ENCODE measurements around the gene CPLANE1.
"Not testable (repeated sequence)": the region's sequence is repeated elsewhere in the genome, so short reads cannot be mapped to it uniquely, and the experiment has no call there.

Gene CPLANE1

GRCh38 chr5:37086466-37087173, 162.6 kb downstream of the CPLANE1 start:
- no peak for DNase-seq (ENCODE audit: extremely low spot score)
- TF ChIP-seq SP1 (IDR thresholded peaks at IDR 0.05) (no peak), NFRKB (IDR thresholded peaks at IDR 0.05) (no peak), HDGF (IDR thresholded peaks at IDR 0.05; ENCODE audit: borderline replicate concordance) (no peak), ELF4 (IDR thresholded peaks at IDR 0.05) (no peak), ZNF384 (IDR thresholded peaks at IDR 0.05) (no peak), FOXA1 (IDR thresholded peaks at IDR 0.05) (no peak), FOXK2 (IDR thresholded peaks at IDR 0.05) (no peak), CTBP1 (IDR thresholded peaks at IDR 0.05; ENCODE audit: borderline replicate concordance) (no peak), BHLHE40 (IDR thresholded peaks at IDR 0.05; ENCODE audit: borderline replicate concordance) (no peak), ARNT (IDR thresholded peaks at IDR 0.05) (no peak), TARDBP (IDR thresholded peaks at IDR 0.05) (no peak), PKNOX1 (IDR thresholded peaks at IDR 0.05) (no peak), L3MBTL2 (conservative IDR thresholded peaks at IDR 0.05) (no peak)
- POLR2A ChIA-PET: no interaction called here
- CTCF ChIA-PET: no interaction called here

GRCh38 chr5:37086026-37086425, 163.2 kb downstream of the CPLANE1 start:
- CTCF ChIA-PET; POLR2A ChIA-PET; DNase-seq (ENCODE audit: extremely low spot score): not testable (repeated sequence)

GRCh38 chr5:37082977-37083376, 166.2 kb downstream of the CPLANE1 start:
- DNase-seq (ENCODE audit: extremely low spot score); POLR2A ChIA-PET; CTCF ChIA-PET: not testable (repeated sequence)

GRCh38 chr5:37080697-37081096, 168.5 kb downstream of the CPLANE1 start:
- CTCF ChIA-PET: no interaction called here
- DNase-seq (ENCODE audit: extremely low spot score): no peak
- no peak for TF ChIP-seq ZNF384 (IDR thresholded peaks at IDR 0.05)
- TF ChIP-seq FOXA1 (IDR thresholded peaks at IDR 0.05): no peak
- no peak for TF ChIP-seq L3MBTL2 (conservative IDR thresholded peaks at IDR 0.05)
- no peak for TF ChIP-seq ARNT (IDR thresholded peaks at IDR 0.05)
- TF ChIP-seq FOXM1 (IDR thresholded peaks at IDR 0.05; ENCODE audit: borderline replicate concordance): no peak
- no peak for TF ChIP-seq LEF1 (IDR thresholded peaks at IDR 0.05; ENCODE audit: borderline replicate concordance)
- TF ChIP-seq PKNOX1 (IDR thresholded peaks at IDR 0.05): no peak
- TF ChIP-seq FOXK2 (IDR thresholded peaks at IDR 0.05): no peak
- TF ChIP-seq CTBP1 (IDR thresholded peaks at IDR 0.05; ENCODE audit: borderline replicate concordance): no peak
- TF ChIP-seq NFRKB (IDR thresholded peaks at IDR 0.05): no peak
- no peak for TF ChIP-seq ELF4 (IDR thresholded peaks at IDR 0.05)
- TF ChIP-seq TARDBP (IDR thresholded peaks at IDR 0.05): no peak
- no peak for TF ChIP-seq BHLHE40 (IDR thresholded peaks at IDR 0.05; ENCODE audit: borderline replicate concordance)
- TF ChIP-seq HDGF (IDR thresholded peaks at IDR 0.05; ENCODE audit: borderline replicate concordance): no peak
- no peak for TF ChIP-seq SUZ12 (IDR thresholded peaks at IDR 0.05)
- TF ChIP-seq SP1 (IDR thresholded peaks at IDR 0.05): no peak
- POLR2A ChIA-PET: no interaction called here

GRCh38 chr5:37077146-37077545, 172.0 kb downstream of the CPLANE1 start:
- ChIA-PET CTCF (interaction anchor here (0.6 kb wide), 1 partner anchor 383 kb away, joined by 5 read pairs; no protein-coding TSS in a partner anchor), POLR2A (no interaction called here)
- no peak for DNase-seq (ENCODE audit: extremely low spot score)
- TF ChIP-seq PKNOX1 (IDR thresholded peaks at IDR 0.05) (no peak), SUZ12 (IDR thresholded peaks at IDR 0.05) (no peak), FOXK2 (IDR thresholded peaks at IDR 0.05) (no peak), BHLHE40 (IDR thresholded peaks at IDR 0.05; ENCODE audit: borderline replicate concordance) (no peak), CTBP1 (IDR thresholded peaks at IDR 0.05; ENCODE audit: borderline replicate concordance) (no peak), NFRKB (IDR thresholded peaks at IDR 0.05) (no peak), SP1 (IDR thresholded peaks at IDR 0.05) (no peak), FOXA1 (IDR thresholded peaks at IDR 0.05) (no peak), HDGF (IDR thresholded peaks at IDR 0.05; ENCODE audit: borderline replicate concordance) (no peak), LEF1 (IDR thresholded peaks at IDR 0.05; ENCODE audit: borderline replicate concordance) (no peak), FOXM1 (IDR thresholded peaks at IDR 0.05; ENCODE audit: borderline replicate concordance) (no peak), ELF4 (IDR thresholded peaks at IDR 0.05) (no peak)

GRCh38 chr5:37075399-37075950, 173.7 kb downstream of the CPLANE1 start:
- ChIA-PET POLR2A (no interaction called here), CTCF (no interaction called here)
- DNase-seq (ENCODE audit: extremely low spot score): no peak
- TF ChIP-seq LEF1 (IDR thresholded peaks at IDR 0.05; ENCODE audit: borderline replicate concordance): no peak
- no peak for TF ChIP-seq FOXM1 (IDR thresholded peaks at IDR 0.05; ENCODE audit: borderline replicate concordance)
- no peak for TF ChIP-seq SP1 (IDR thresholded peaks at IDR 0.05)
- no peak for TF ChIP-seq L3MBTL2 (conservative IDR thresholded peaks at IDR 0.05)
- no peak for TF ChIP-seq ZNF384 (IDR thresholded peaks at IDR 0.05)
- TF ChIP-seq ARNT (IDR thresholded peaks at IDR 0.05): no peak
- TF ChIP-seq FOXK2 (IDR thresholded peaks at IDR 0.05): no peak
- no peak for TF ChIP-seq NFRKB (IDR thresholded peaks at IDR 0.05)
- TF ChIP-seq FOXA1 (IDR thresholded peaks at IDR 0.05): no peak
- no peak for TF ChIP-seq PKNOX1 (IDR thresholded peaks at IDR 0.05)
- TF ChIP-seq HDGF (IDR thresholded peaks at IDR 0.05; ENCODE audit: borderline replicate concordance): no peak
